ENCODE data around the gene ZSWIM6. TPM values are rescaled to one million over a fixed set of nuclear protein-coding genes. Genes with fewer than 3 reads are reported as not detected.
"Not testable (repeated sequence)": the region's sequence is repeated elsewhere in the genome, so short reads cannot be mapped to it uniquely, and the experiment has no call there.

Gene ZSWIM6
- total RNA-seq, 1 donor from 2014 or later = 8.8 TPM

DNA sequence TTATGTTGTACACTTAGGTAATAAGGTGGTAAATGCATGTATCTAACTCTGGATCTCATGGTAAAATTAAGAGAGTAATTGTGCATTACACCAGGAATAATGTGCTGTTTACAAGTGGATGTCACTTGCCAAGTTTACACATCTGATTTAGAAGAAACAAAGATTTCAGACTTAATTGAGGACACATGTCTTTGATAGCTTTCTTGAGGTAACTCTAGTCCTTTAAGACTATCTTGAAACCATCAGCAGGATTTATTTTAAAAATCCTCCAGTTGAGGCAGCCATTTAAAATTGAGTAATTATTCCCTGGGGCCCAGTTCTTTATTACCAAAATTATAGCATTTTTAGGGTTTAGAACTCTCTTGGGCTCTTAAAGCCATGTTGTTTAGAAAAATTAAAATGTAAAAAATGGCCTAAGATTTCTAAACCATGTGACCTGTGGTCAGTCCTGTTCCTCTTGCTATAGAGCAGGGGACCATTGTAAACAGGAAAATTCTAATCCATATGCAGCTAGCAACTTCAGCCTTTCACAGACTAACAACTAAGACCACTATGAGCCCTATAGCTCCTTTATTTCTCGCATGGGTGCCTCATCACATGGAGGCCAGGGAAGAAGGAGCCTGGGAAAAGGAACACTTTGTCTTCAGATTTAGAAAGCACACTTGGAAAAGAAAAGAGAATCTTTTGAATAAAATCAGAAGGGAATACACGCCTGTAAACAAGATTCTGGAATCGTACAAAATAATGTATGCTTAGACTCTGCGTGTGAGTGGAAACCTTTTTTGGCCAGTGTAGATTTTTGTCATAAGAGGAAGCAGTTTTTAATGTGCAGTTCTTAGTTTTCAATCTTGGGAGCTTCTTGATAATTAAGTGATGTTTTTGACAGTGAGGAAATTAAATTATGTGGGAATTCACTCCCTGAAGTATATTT, 71.2 kb downstream of the ZSWIM6 start:
- intact Hi-C loops (cut with DNase I) = loop anchor here (10.0 kb wide), 1 partner anchor 458 kb away; the partner anchor contains the start of genes ERCC8 and NDUFAF2
- no peak for TF ChIP-seq CTCF (IDR thresholded peaks at IDR 0.05)
- no peaks in the 10 kb centered on the region for H3K9me3 ChIP-seq
- H3K27ac ChIP-seq = no peak overlapping the region
- H3K4me1 ChIP-seq = peaks cover 0 to 14% of the 10 kb centered on the region in 2 donors
- H3K4me3 ChIP-seq = no peak overlapping the region
- no peaks in the 10 kb centered on the region for H3K36me3 ChIP-seq
- DNase-seq (ENCODE audit: low spot score in 2 of 2) = no peak
- no peaks in the 10 kb centered on the region for H3K27me3 ChIP-seq

GRCh38 chr5:61405511-61406295, 73.6 kb downstream of the ZSWIM6 start:
- Histone ChIP-seq H3K27ac (no peak overlapping the region), H3K4me1 (peaks cover 6 to 20% of the 10 kb centered on the region in 2 donors), H3K27me3 (no peaks in the 10 kb centered on the region), H3K4me3 (no peak overlapping the region), H3K9me3 (no peaks in the 10 kb centered on the region), H3K36me3 (no peaks in the 10 kb centered on the region)
- TF ChIP-seq CTCF (IDR thresholded peaks at IDR 0.05) = no peak
- intact Hi-C loops (cut with DNase I) = loop anchor here (5.0 to 10.0 kb wide), 2 partner anchors 92 to 461 kb away; partner anchors contain the start of genes ERCC8 and NDUFAF2
- no peak for DNase-seq (ENCODE audit: low spot score in 2 of 2)

DNA sequence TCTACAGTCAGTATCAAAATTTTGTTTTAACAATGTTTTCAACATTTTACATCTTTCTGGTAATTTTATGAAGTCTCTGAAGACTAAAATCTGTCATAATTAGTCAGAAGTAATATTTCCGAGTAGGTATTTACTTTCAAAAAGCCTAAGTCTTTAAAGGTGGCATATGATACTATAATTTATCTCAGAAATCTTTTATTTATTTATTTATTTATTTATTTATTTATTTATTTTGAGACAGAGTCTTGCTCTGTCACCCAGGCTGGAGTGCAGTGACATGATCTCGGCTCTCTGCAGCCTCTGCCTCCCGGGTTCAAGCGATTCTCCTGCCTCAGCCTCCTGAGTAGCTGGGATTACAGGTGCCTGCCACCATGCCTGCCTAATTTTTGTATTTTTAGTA, 74.4 kb downstream of the ZSWIM6 start:
- DNase-seq (ENCODE audit: low spot score in 2 of 2); H3K9me3 ChIP-seq; H3K27ac ChIP-seq; H3K4me3 ChIP-seq; H3K36me3 ChIP-seq; H3K27me3 ChIP-seq: not testable (repeated sequence)
- intact Hi-C loops (cut with DNase I) = loop anchor here (5.0 to 10.0 kb wide), 2 partner anchors 91 to 462 kb away; partner anchors contain the start of genes ERCC8 and NDUFAF2
- peaks cover 6 to 20% of the 10 kb centered on the region in 2 donors for H3K4me1 ChIP-seq

GRCh38 chr5:61407706-61408270, 75.7 kb downstream of the ZSWIM6 start:
- peak overlapping the region in 1 of 2 donors; percentile 17 for H3K4me3 ChIP-seq
- no peak for DNase-seq (ENCODE audit: low spot score in 2 of 2)
- H3K27me3 ChIP-seq = no peaks in the 10 kb centered on the region
- H3K4me1 ChIP-seq = peaks cover 6 to 15% of the 10 kb centered on the region in 2 donors
- H3K9me3 ChIP-seq = no peaks in the 10 kb centered on the region
- intact Hi-C loops (cut with DNase I) = loop anchor here (1.0 to 10.0 kb wide), 5 partner anchors 43 to 463 kb away; partner anchors contain the start of genes ERCC8, NDUFAF2, SMIM15 and ZSWIM6
- H3K27ac ChIP-seq = peak overlapping the region in 1 of 2 donors; percentile 26
- TF ChIP-seq CTCF (IDR thresholded peaks at IDR 0.05) = no peak
- H3K36me3 ChIP-seq = no peaks in the 10 kb centered on the region

GRCh38 chr5:61408476-61409168, 76.6 kb downstream of the ZSWIM6 start:
- peak overlapping the region in 1 of 2 donors; percentile 31 for H3K4me3 ChIP-seq
- peak; percentile 99 to 100 for DNase-seq (ENCODE audit: low spot score in 2 of 2)
- H3K4me1 ChIP-seq = peaks cover 6 to 14% of the 10 kb centered on the region in 2 donors
- H3K27ac ChIP-seq = peak overlapping the region; percentile 26 to 43
- intact Hi-C loops (cut with DNase I) = loop anchor here (1.0 to 10.0 kb wide), 5 partner anchors 42 to 464 kb away; partner anchors contain the start of genes ERCC8, NDUFAF2, SMIM15 and ZSWIM6
- no peaks in the 10 kb centered on the region for H3K36me3 ChIP-seq
- no peak for TF ChIP-seq CTCF (IDR thresholded peaks at IDR 0.05)
- no peaks in the 10 kb centered on the region for H3K27me3 ChIP-seq
- no peaks in the 10 kb centered on the region for H3K9me3 ChIP-seq
